Endothelial cell of hepatic sinusoid (primary cell): ENCODE results near the gene SP140.
"Not testable (repeated sequence)": the region's sequence is repeated elsewhere in the genome, so short reads cannot be mapped to it uniquely, and the experiment has no call there.

ENCODE experiments used
- in situ Hi-C: cut with HindIII; loops from 2 replicates; pipeline ENCODE4 v1.10.0; 2017; ENCODE audit warnings: low sequenced_read_pairs

SP140 gene

DNA sequence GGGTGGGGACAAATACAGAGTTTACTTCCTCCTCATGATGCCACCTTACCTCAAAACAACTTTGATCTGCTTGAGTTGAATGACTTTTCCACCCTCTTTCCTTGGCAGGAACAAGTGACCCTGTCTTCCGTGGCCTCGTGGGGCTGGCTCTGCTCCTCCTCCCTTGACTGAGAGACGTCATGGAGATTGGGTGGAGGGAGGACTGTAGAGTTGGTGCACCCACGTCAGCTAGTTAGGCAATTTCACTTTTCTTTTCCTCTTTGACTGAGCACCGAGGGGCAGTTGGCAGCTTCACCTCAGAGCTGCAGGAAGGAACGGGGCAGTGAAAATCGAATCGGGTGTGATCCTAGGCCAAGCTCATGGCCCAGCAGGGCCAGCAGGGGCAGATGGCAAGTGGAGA lies at the start of gene SP140:
TSS of gene SP140 (plus strand) at position 251 of the 400 bp plus-strand sequence. CDS start at position 360, 109 bp downstream.
- in situ Hi-C loops: no loop called here

DNA sequence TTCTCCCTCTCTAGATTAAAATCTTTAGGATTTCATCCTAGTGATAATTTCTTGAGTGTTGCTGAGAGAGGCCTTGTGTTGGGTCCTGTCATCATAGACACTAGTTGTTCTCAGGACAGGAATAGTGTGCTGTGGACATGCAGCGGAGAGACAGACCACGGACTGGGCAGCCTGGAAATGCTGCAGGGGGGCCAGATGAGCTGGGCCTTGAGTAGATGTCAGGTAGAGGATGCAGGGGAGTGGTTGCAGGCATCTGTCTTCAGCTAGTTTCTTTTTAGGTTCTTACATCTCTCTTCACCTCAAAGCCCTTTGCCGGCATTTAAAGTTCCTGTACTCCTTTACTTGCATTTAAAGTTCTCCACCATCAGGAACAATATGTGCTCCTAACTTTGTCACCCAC lies 48.5 kb upstream of the SP140 start:
- in situ Hi-C loops: no loop called here

GRCh38 chr2:230178546-230179485 lies 46.7 kb upstream of the SP140 start:
- in situ Hi-C loops: no loop called here

GRCh38 chr2:230179907-230180306 lies 45.6 kb upstream of the SP140 start:
- in situ Hi-C loops: no loop called here

DNA sequence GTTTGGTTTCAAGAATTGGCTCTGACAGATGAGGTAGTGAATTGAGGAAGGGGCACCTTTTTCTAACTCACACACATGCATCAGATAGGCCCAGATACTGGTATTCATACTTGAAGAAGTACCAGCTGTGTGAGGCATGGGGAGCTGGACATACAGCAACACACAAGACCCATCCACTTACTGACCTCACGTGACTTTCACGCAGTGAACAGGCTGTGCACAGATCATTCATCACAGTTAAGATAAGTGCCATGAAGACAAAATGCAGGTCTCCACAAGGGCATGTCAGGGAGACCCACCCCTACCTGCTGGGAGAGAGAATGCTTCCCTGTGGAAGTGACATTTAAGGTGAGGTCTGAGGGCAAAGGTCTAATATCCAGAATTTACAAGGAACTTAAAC lies 44.3 kb upstream of the SP140 start:
- in situ Hi-C loops: no loop called here

DNA sequence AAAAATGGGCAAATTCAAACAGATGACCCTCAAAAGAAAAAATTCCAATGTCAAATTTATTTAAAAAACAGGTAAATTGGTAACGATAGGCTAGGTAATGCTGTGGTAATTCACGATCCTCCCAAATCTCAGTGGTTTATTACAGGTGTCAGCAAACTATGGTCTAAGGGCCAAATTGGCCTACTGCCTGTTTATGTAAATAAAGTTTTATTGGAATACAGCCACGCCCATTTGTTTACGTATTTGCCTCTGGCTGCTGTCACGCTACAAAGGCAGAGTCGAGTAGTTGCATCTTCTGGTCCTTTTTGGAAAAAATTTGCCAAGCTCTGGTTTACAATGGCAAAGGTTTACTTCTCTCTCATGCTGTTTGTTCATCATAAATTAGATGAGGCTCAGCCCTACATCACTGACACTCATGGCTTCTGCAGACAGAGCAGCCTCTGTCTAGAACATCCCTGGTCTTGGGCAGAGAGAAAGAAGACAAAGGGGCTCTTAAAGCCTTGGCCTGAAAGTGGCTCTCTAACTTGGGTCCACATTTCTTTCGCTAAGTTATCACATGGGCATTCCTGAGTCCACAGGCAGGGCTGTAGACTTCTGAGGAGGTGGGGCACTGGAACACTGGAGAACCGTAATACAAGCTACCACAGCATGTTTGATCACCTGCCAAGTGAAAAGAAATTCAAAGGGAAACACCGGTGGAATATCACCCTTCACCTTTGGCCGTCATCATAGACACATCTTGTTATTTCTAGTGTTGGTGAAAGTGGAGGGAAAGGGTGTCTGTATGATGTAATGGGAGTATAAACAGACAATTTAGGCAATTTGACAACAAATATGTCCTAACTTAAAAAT lies 40.6 kb upstream of the SP140 start:
- in situ Hi-C loops: no loop called here

DNA sequence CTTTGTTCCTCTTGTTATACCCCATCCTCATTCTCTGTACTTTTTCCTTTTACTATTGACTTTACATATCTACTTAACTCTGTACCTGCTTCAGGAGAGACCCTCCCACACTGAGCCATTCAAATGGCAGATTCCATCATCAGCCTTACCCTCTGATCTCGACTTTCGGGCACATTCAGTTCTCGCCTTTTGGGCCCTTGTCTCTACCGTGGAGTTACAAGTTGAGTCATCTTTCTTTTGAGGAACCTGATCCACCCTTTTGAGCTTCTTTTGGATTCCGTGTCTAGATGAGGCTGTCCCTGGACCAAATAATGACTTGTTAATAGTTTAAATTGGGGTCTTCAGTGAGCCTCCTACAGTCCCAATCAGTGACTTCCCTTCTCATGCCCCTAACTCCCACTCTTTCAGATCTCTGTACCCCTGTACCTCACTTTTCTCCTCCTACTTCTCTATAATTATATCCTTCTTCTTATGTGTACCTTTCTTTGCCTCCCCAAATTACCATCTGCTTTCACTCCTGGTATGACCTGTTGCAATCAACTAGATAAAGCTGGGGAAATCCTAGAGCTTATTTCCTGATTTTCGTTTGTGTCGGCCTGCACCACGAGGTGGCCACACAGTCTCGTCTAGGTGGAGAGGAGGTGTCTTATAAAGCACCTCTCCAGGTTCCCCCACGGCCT lies 23.0 kb upstream of the SP140 start:
- in situ Hi-C loops: no loop called here

- in situ Hi-C loops: no loop called here
Measured at GRCh38 chr2:230203110-230203676, 22.3 kb upstream of the SP140 start.

- in situ Hi-C loops: no loop called here
Measured at GRCh38 chr2:230205034-230205433, 20.5 kb upstream of the SP140 start.

DNA sequence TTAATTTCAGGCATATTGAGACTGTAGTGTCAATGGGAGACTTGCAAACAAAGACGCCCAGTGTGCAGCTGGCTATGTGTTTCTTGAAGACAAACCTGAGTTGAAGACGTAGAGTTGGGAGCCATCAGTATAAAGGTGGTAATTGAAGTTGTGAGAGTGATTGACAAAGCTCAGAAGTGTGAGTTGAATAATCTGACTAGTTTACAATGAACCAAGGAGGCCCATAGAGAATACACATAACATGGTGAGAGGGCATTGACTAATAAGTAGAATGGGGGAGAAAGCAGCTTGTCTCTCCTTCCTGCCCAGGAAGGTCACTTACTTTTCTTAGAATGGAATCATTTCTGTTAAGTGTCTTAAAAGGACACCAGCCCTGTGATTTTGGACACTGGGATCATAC lies 19.8 kb upstream of the SP140 start:
- in situ Hi-C loops: no loop called here

DNA sequence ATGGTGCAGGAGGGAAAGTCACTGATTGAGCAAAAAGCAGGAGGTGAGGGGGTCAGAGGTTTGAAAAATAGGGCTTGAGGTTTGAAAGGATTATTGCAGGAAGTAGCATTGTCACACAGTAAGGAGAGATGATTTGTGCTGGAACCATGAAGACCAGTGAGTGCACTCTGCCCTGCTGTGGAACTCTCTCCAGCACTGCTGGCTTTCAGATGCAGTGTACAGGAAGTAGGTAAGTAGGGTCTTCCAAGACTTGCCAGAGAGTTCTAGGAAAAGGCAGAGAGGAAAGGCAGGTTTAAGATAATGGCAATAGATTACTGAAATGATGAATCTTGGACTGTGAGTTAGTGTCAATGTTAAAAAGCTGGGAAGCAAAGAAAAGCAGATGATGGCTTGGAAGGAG lies 17.0 kb upstream of the SP140 start:
- in situ Hi-C loops: no loop called here

- in situ Hi-C loops: loop anchor here (5.0 kb wide), 1 partner anchor 38 kb away; no protein-coding TSS in a partner anchor
Measured at GRCh38 chr2:230209422-230210051, 16.0 kb upstream of the SP140 start.

GRCh38 chr2:230216489-230216888 lies 9.0 kb upstream of the SP140 start:
- in situ Hi-C loops: no loop called here

DNA sequence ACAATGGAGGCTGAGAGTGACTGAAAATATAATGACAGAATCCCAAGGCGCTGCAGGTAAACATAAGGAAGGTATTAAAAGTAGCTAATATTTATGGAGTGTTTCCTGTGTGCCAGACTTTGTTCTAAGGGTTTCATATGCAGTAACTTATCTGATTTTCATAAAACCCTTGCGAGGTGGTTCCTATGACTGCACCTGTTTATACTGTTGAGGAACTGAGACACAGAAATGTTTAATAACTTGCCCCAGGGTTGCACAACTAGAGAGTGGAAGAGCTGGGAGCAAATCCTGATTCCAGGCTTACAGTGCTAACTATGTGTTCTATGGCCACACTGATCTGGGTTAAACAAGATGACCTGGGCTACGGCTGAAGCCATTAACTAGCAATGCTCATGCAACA lies 8.1 kb upstream of the SP140 start:
- in situ Hi-C loops: no loop called here

DNA sequence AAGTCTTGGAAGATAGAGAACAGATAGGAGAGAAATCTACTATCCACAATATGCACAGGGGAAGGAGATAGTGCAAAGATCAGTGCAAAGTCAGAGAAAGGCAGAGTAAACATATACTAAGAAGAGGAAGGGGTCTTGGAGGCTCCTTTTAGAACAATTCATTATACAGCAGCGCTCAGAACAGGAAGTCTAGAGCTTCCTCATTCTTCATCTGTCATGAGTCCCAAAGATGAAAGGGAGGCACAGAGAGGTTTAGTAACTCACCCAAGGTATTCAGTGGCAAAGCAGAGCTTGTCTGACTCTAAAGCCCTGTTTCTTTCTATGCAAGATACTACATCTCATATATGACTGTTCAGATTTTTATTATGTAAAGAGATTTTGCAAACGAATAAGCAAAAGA lies 7.1 kb upstream of the SP140 start:
- in situ Hi-C loops: no loop called here

DNA sequence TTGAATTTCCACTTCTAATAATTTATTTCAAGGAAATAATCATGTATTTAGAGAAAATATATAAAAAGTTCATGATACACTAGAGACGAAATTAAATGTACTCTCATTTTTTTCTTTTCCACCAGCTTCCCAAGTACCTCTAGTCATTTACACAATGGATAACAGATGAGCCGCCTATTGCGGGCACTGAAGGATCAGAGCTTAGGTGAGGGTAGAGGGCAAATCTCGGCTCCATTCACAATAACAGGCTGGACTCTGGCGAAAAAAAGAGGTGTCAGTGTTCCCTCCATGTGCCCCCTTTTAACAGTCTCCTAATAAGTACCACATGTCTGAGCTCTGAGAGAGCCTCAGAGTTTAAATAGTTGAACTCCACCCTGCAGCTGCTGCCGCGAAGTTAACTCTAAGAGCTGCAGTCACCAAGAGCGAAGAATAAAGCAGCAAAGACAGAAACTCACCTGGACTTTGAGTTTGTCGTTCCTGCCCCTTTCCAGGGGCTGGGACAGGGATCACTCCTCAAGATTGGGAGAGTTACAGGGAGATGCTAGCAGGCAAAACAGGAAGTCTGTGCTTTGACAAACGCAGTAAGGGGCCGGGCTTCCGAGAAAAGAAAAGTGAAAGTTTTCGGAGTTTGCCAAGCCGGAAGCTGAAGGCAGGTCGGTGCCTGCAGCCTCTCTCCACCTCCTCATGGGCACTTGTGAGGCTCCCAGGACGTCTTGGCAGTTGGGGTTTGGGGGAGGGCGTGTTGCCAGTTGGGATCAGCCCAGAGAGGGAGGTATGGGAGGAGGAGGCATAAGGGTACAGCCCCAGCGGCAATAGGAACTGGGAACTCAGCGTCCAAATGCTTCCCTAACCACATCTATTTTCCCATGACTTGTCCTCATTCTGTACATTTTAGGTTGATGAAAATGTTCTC lies 5.9 kb upstream of the SP140 start, which contains the start of gene SP110:
TSS of gene SP110 (minus strand) at position 566 of the 913 bp plus-strand sequence. CDS start 3,057 bp downstream, outside the sequence.
- in situ Hi-C loops: no loop called here

DNA sequence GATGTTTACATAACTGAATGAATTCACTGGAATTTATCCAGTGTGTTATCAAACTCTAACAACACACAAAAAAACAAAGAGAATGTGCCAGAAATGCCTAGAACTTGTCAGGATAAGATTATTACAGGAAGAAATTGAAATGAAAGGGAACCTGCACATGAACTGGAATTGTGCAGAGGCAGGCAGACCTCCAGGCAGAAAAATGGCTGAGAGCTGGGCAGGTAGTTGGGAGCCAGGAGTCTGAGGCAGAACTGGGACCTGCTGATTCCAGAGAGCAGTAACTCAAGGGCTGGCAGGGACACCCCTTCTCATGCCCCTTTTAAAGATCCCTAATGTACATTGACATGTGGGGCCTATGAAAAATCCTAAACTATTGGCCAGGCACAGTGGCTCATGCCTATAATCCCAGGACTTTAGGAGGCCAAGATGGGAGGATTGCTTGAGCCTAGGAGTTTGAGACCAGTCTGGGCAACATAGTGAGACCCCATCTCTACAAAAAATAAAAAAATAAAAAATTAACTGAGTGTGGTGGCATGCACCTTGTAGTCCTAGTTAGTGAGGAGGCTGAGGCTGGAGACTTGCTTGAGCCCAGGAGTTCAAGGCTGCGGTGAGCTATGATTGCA lies 5.1 kb upstream of the SP140 start:
- in situ Hi-C loops: no loop called here

DNA sequence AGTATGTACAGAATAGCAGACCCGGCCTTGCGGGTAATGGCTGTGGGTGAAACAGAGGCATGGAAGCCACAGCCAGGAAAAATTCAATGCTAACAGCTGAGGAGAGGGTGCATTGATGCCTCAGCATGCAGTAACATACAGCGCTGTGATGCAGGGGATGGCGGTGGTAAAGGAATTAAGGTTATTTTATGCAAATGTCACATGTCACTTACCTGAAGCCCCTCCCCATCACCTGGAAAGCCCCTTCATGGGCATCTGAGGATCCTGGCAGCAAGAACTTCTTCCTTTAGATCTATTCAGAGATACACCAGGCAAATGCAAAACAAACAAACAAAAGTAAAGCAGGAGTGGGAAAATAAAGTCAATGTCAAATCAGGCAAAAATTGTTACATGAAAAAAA lies 4.0 kb upstream of the SP140 start:
- in situ Hi-C loops: no loop called here

DNA sequence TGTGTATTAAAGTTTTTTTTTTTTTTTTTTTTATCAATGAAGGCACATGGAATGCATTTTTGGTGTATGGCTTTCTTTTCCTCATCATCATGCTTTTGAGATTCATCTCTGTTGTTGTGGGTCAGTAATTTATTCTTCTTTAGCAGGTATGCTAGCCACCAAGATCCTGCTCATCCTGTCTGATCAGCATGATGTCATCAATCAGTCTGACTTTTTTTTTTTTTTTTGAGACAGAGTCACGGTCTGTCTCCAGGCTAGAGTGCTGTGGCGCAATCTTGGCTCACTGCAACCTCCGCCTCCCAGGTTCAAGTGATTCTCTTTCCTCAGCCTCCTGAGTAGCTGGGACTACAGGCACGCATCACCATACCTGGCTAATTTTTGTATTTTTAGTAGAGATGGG lies 2.7 kb upstream of the SP140 start:
- in situ Hi-C loops: not testable (repeated sequence)
